Vagina (tissue), 2 donors: ENCODE data around the gene CLDN24. TPM values are rescaled to one million over a fixed set of nuclear protein-coding genes. Genes with fewer than 3 reads are reported as not detected.

Experiments
- DNase-seq, 2 donors: peaks; one replicate each; pipeline ENCODE4 v3.0.0-alpha.2; 2017; ENCODE audit errors: extremely low spot score in 2 of 2
- H3K27ac ChIP-seq: fragments of 200-600 bp; sonication (generic); one replicate; pipeline ENCODE4 v1.5.1; 2019
- H3K27me3 ChIP-seq: fragments of 200-600 bp; sonication (generic); one replicate; pipeline ENCODE4 v1.5.1; 2019
- H3K36me3 ChIP-seq, 2 donors: fragments of 200-600 bp; sonication (generic); one replicate each; pipeline ENCODE4 v1.5.1; 2017 to 2019
- H3K4me1 ChIP-seq: fragments of 200-600 bp; sonication (generic); one replicate; pipeline ENCODE4 v1.5.1; 2019
- H3K4me3 ChIP-seq, 2 donors: fragments of 200-600 bp; sonication (generic); 1 replicate in 1 of 2; 2 replicates in 1 of 2; pipeline ENCODE4 v1.5.1; 2016 to 2019
- H3K9me3 ChIP-seq: fragments of 200-600 bp; sonication (generic); one replicate; pipeline ENCODE4 v1.5.1; 2019
- POLR2A ChIP-seq, 2 donors: fragments of 450-650 bp; IDR thresholded peaks; one replicate each; pipeline ENCODE4 v1.6.1; 2017; ENCODE audit warnings: antibody characterized with exemption in 2 of 2, mild to moderate bottlenecking in 2 of 2, moderate library complexity in 2 of 2
- POLR2AphosphoS5 ChIP-seq, 2 donors: sonication (generic); formaldehyde crosslinking; IDR thresholded peaks; one replicate each; pipeline ENCODE4 v1.9.0; 2017; ENCODE audit warnings: antibody characterized with exemption in 2 of 2, mild to moderate bottlenecking in 2 of 2, low read depth in 1 of 2; ENCODE audit not compliant: insufficient read depth in 1 of 2
- intact Hi-C: fragments of 100-400 bp; cut with DNase I; formaldehyde crosslinking; loops from one replicate; pipeline ENCODE4 v1.15.1; 2023
- total RNA-seq: library from RNA; depleted of rRNA; stranded (reverse); fragments of >200 nt; gene quantifications from one replicate; pipeline ENCODE4 v1.2.3, GENCODE V29; 2016
- TF ChIP-seq, protein P1 (sequence below), 3 experiments: fragments of 450-650 bp in 2 of 3; fragments of 200-600 bp in 1 of 3; sonication (generic) in 1 of 3; IDR thresholded peaks; one replicate each; pipeline ENCODE4 v1.5.1; 2017 to 2019; ENCODE audit warnings: antibody characterized with exemption in 3 of 3, mild to moderate bottlenecking in 2 of 3, moderate library complexity in 2 of 3

The CLDN24 gene
- total RNA-seq, 1 donor from 2014 or later: not detected

DNA sequence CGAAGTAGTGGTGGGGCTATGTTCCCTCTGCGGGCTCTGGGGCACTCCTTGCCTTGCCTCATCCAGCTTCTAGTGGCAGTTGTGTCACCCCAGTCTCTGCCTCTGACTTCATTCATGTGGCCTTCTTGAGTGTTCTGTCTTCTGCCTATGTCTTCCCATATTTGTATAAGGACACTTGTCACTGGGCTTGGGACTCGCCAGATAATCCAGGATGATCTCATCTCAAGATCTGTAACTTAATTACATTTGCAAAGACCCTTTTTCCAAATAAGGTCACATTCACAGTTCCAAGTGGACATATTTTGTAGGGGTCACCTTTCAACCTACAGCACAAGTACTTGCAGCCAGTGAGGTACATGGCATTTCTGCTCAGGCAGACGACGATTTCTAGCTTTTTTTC lies 30.3 kb upstream of the CLDN24 start:
- DNase-seq: no peak
- Histone ChIP-seq H3K27ac (no peak overlapping the region), H3K9me3 (no peaks in the 10 kb centered on the region), H3K27me3 (no peaks in the 10 kb centered on the region), H3K36me3 (no peaks in the 10 kb centered on the region), H3K4me3 (no peak overlapping the region), H3K4me1 (peaks cover 8% of the 10 kb centered on the region)
- TF ChIP-seq POLR2A (IDR thresholded peaks at IDR 0.05) (no peak), POLR2AphosphoS5 (IDR thresholded peaks at IDR 0.05; ENCODE audit: insufficient read depth in 1 of 2, low read depth in 1 of 2) (no peak)
- TF ChIP-seq, protein P1, sequence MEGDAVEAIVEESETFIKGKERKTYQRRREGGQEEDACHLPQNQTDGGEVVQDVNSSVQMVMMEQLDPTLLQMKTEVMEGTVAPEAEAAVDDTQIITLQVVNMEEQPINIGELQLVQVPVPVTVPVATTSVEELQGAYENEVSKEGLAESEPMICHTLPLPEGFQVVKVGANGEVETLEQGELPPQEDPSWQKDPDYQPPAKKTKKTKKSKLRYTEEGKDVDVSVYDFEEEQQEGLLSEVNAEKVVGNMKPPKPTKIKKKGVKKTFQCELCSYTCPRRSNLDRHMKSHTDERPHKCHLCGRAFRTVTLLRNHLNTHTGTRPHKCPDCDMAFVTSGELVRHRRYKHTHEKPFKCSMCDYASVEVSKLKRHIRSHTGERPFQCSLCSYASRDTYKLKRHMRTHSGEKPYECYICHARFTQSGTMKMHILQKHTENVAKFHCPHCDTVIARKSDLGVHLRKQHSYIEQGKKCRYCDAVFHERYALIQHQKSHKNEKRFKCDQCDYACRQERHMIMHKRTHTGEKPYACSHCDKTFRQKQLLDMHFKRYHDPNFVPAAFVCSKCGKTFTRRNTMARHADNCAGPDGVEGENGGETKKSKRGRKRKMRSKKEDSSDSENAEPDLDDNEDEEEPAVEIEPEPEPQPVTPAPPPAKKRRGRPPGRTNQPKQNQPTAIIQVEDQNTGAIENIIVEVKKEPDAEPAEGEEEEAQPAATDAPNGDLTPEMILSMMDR (IDR thresholded peaks at IDR 0.05): no peak
- intact Hi-C loops: no loop called here

DNA sequence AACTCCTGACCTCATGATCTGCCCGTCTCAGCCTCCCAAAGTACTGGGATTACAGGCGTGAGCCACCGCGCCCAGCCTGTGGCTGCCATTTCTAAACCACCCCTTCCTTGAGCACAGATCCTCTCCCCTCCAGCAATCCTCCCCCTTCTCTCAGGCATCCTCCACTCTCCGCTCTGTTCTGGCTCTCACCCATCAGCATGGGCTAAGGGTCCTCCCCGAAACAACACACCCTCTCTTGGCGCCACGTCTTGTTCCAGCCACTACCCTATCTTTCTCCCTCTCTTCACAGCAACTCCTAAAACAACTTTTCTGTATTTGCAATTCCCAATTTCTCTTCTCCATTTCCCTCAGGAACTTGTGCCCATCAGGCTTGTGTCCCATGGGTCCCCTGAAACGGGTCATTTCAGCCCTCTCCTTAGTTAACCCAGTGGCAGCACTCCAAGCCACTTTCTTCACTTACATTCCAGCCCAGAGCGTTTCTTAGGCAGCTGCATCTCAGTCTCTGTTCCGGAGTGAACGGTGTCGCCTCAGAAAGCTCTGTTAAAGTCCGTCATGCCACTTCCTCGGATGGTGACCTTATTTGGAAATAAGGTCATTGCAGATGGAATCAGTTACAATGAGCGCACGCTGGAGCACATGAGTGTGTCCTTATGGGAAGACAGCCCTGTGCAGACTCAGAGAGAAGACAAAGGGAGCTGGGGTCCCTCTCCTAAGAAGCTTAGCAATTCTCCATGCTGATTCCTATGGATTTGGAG lies 28.3 kb upstream of the CLDN24 start:
- no peak overlapping the region for H3K27ac ChIP-seq
- H3K27me3 ChIP-seq: no peaks in the 10 kb centered on the region
- intact Hi-C loops: no loop called here
- H3K4me1 ChIP-seq: peaks cover 3% of the 10 kb centered on the region
- no peak for DNase-seq
- TF ChIP-seq, protein P1 (IDR thresholded peaks at IDR 0.05): no peak
- no peak for TF ChIP-seq POLR2A (IDR thresholded peaks at IDR 0.05)
- no peak for TF ChIP-seq POLR2AphosphoS5 (IDR thresholded peaks at IDR 0.05; ENCODE audit: insufficient read depth in 1 of 2, low read depth in 1 of 2)
- H3K9me3 ChIP-seq: no peaks in the 10 kb centered on the region
- H3K36me3 ChIP-seq: no peaks in the 10 kb centered on the region
- no peak overlapping the region for H3K4me3 ChIP-seq

DNA sequence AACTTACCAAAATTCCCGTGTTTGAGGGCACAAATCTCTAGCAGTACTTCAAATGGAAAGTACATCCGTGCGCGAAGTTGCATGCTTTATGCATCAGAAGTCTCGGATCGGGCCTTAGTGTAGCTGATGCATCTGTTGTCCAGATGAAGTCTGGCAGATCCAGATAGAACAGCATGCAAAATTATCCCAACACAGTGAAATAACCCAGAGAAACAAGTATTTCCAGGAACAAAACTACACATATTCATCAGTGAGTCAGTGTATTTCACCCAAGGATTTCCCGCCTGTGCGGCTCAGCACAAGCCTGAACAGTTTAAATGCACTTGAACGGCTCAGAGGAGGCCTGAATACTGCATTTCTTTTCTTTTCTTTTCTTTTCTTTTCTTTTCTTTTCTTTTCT lies 27.4 kb upstream of the CLDN24 start:
- H3K27ac ChIP-seq: no peak overlapping the region
- no peaks in the 10 kb centered on the region for H3K36me3 ChIP-seq
- TF ChIP-seq, protein P1 (IDR thresholded peaks at IDR 0.05): no peak
- TF ChIP-seq POLR2AphosphoS5 (IDR thresholded peaks at IDR 0.05; ENCODE audit: insufficient read depth in 1 of 2, low read depth in 1 of 2): no peak
- TF ChIP-seq POLR2A (IDR thresholded peaks at IDR 0.05): no peak
- H3K4me3 ChIP-seq: no peak overlapping the region
- H3K4me1 ChIP-seq: no peaks in the 10 kb centered on the region
- DNase-seq: no peak
- no peaks in the 10 kb centered on the region for H3K27me3 ChIP-seq
- intact Hi-C loops: no loop called here
- no peaks in the 10 kb centered on the region for H3K9me3 ChIP-seq

DNA sequence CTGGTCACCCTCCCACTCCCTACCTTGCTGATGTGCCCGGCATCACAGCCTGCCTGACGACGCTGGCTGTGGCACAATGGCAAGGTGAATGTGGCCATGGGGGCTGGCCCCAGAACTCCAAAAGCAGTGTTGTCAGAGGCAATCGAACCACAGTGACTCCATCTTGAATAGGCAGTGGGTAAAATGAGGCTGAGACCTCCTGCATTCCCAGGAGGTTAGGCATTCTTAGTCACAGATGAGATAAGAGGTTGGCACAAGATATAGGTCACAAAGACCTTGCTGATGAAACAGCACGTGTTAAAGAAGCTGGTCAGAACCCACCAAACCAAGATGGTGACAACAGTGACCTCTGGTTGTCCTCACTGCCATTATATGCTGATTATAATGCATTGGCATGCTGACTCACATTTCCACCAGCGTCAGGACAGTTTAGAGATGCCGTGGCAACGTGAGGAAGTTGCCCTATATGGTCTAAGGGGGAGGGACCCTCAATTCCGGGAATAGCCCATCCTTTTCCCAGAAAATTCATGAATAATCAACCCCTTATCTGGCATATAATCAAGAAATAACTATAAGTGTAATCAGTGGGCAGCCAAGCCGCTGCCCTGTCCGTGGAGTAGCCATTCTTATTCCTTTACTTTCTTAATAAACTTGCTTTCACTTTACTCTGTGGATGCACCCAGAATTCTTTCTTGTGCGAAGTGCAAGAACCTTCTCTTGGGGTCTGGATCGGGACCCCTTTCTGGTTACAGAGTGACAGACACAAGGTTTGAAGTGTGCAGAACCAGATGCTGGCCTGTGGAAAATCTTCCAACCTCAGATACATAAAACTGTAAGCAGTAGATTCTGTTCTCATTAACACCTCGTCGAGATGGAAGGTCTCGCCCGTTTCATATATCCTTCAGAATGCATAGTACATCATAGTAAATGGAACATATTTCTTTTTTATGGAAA lies 26.8 kb upstream of the CLDN24 start:
- Histone ChIP-seq H3K27me3 (no peaks in the 10 kb centered on the region), H3K27ac (no peak overlapping the region), H3K36me3 (no peaks in the 10 kb centered on the region), H3K4me3 (no peak overlapping the region), H3K4me1 (no peaks in the 10 kb centered on the region), H3K9me3 (no peaks in the 10 kb centered on the region)
- intact Hi-C loops: no loop called here
- no peak for DNase-seq
- TF ChIP-seq, protein P1 (IDR thresholded peaks at IDR 0.05): no peak
- TF ChIP-seq POLR2AphosphoS5 (IDR thresholded peaks at IDR 0.05; ENCODE audit: insufficient read depth in 1 of 2, low read depth in 1 of 2) (no peak), POLR2A (IDR thresholded peaks at IDR 0.05) (no peak)
